ENCODE results near the gene MAS1L. TPM values are rescaled to one million over a fixed set of nuclear protein-coding genes. Genes with fewer than 3 reads are reported as not detected.
A peak's percentile ranks its signal among the peaks of the same experiment; 100 is the strongest.

The MAS1L gene
- total RNA-seq, 1 experiment from 2014 or later = not detected

GRCh38 chr6:29528300-29528931, 40.7 kb upstream of the MAS1L start:
- peaks cover 6 to 11% (median 7%) of the 10 kb centered on the region in 3 experiments for H3K36me3 Mint-ChIP-seq (ENCODE audit: insufficient read depth in 1 of 3, low read depth in 3 of 3)
- TF ChIP-seq, protein P1, sequence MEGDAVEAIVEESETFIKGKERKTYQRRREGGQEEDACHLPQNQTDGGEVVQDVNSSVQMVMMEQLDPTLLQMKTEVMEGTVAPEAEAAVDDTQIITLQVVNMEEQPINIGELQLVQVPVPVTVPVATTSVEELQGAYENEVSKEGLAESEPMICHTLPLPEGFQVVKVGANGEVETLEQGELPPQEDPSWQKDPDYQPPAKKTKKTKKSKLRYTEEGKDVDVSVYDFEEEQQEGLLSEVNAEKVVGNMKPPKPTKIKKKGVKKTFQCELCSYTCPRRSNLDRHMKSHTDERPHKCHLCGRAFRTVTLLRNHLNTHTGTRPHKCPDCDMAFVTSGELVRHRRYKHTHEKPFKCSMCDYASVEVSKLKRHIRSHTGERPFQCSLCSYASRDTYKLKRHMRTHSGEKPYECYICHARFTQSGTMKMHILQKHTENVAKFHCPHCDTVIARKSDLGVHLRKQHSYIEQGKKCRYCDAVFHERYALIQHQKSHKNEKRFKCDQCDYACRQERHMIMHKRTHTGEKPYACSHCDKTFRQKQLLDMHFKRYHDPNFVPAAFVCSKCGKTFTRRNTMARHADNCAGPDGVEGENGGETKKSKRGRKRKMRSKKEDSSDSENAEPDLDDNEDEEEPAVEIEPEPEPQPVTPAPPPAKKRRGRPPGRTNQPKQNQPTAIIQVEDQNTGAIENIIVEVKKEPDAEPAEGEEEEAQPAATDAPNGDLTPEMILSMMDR (conservative IDR thresholded peaks at IDR 0.05) = no peak
- no peak for DNase-seq
- H3K23ac ChIP-seq (ENCODE audit: insufficient read length, low read depth, low read length) = no peak overlapping the region
- no peak overlapping the region for H3K56ac ChIP-seq (ENCODE audit: insufficient read length, low read depth, low read length)
- no peaks in the 10 kb centered on the region for H4K20me1 ChIP-seq (ENCODE audit: control insufficient read depth, insufficient read depth, insufficient read length)
- H3T11ph ChIP-seq (ENCODE audit: low read length) = no peak overlapping the region
- H3K4me2 ChIP-seq (ENCODE audit: insufficient read depth, insufficient read length, low read length) = no peak overlapping the region
- peaks cover 19 to 20% of the 10 kb centered on the region in 2 experiments for H3K4me1 Mint-ChIP-seq
- H4K5ac ChIP-seq (ENCODE audit: insufficient read length, low read depth, low read length) = no peak overlapping the region
- no CpG with 5 or more reads among the region's 5 CpGs for WGBS (ENCODE audit: extremely low coverage, insufficient read length, low lambda C conversion rate)
- no peaks in the 10 kb centered on the region for H3K27me3 ChIP-seq (ENCODE audit: insufficient read depth, low read length)
- no peak overlapping the region for H4K91ac ChIP-seq (ENCODE audit: insufficient read length, low read depth, low read length)
- no peak overlapping the region for H2BK20ac ChIP-seq (ENCODE audit: low read depth, low read length, poor library complexity, severe bottlenecking)
- H2BK5ac ChIP-seq (ENCODE audit: insufficient read length, low read length) = no peak overlapping the region
- peaks cover 8% of the 10 kb centered on the region in 2 experiments for H3K9me3 Mint-ChIP-seq
- peaks cover 2% of the 10 kb centered on the region for H3K9me3 ChIP-seq (ENCODE audit: control insufficient read depth, low read depth, low read length)
- H3K27ac ChIP-seq (ENCODE audit: insufficient read length, low read depth, low read length) = no peak overlapping the region
- H3K79me1 ChIP-seq (ENCODE audit: insufficient read depth, low read depth, low read length, poor library complexity, severe bottlenecking) = no peaks in the 10 kb centered on the region
- peak overlapping the region in 1 of 3 experiments; percentile 31; a peak in 1 of 7 replicates for H3K27ac Mint-ChIP-seq
- H3K14ac ChIP-seq (ENCODE audit: insufficient read depth, low read length) = no peak overlapping the region
- H3K18ac ChIP-seq (ENCODE audit: insufficient read length, low read depth, low read length) = no peak overlapping the region
- no peaks in the 10 kb centered on the region for H3K27me3 Mint-ChIP-seq (ENCODE audit: low read depth)
- H3K4me1 ChIP-seq (ENCODE audit: insufficient read depth, low read length) = peaks cover 10% of the 10 kb centered on the region; the same call in 1 of the 2 replicates
- no peak overlapping the region for H2BK15ac ChIP-seq (ENCODE audit: low read depth, low read length)
- no peak overlapping the region for H2BK120ac ChIP-seq (ENCODE audit: low read depth, low read length, poor library complexity, severe bottlenecking)
- no peaks in the 10 kb centered on the region for H3K79me2 ChIP-seq (ENCODE audit: insufficient read depth, low read length)
- no peaks in the 10 kb centered on the region for H3K23me2 ChIP-seq (ENCODE audit: insufficient read length, low read depth, low read length, poor library complexity, severe bottlenecking)
- no peak overlapping the region for H2AK5ac ChIP-seq (ENCODE audit: insufficient read length, low read length)
- no peak overlapping the region for H4K8ac ChIP-seq (replicated peaks; ENCODE audit: insufficient read length, low read depth, low read length)
- no peak overlapping the region for H3K9ac ChIP-seq (ENCODE audit: extremely low read depth, insufficient read length, low read length)
- H2BK12ac ChIP-seq (ENCODE audit: insufficient read length, low read depth, low read length) = no peak overlapping the region
- H3K4ac ChIP-seq (ENCODE audit: low read depth, low read length) = no peak overlapping the region
- no peak overlapping the region for H3K4me3 Mint-ChIP-seq
- H2AFZ ChIP-seq (ENCODE audit: low read length) = no peak overlapping the region
